GM18519 (cell line): Measurements from ENCODE around the gene BTN2A1.

Source experiments
- ATAC-seq: cut with Tn5 transposase; IDR thresholded peaks from one replicate; pipeline ENCODE4 v1.9.1; 2021; ENCODE audit warnings: mild to moderate bottlenecking, moderate library complexity; ENCODE audit not compliant: unreplicated experiment, low FRiP score

Gene BTN2A1

DNA sequence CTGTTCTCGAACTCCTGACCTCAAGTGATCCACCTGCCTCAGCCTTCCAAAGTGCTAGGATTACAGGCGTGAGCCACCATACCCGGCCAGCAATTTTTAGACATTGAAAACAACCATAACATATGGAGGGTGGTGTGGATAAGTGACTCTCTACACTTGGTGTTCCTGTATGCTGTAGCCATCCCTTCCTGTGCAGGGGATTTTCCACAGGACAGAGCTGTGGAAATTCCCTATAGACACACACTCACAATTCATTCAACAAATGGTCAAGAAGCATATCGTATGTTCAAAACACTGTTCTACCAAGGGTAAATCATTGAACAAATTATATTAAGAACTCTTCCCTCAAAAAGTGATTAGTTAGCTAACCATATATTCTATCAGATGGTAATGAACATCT lies 6.3 kb downstream of the BTN2A1 start:
- no peak for ATAC-seq

GRCh38 chr6:26464416-26465131 lies 6.8 kb downstream of the BTN2A1 start:
- no peak for ATAC-seq

DNA sequence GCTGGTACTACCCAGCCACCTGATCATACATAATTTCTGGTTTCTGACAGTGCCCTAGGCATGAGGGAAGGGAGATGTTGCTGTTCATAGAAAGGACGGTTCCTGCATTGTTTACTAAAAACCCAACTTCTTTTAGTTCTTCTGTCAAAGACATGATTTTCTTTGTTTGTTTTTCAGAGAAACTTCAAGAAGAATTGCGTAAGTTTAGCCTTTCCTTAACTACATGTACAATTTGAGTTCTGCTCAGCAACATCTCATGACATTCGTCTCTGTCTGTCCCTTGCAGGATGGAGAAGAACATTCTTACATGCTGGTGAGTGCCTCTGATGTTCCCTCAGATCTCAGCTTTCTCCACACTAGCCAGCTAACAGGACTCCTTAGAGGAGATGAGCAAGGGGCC lies 8.0 kb downstream of the BTN2A1 start:
- ATAC-seq, result no peak

- no peak for ATAC-seq
Observed at GRCh38 chr6:26468829-26469228, 11.1 kb downstream of the BTN2A1 start.

DNA sequence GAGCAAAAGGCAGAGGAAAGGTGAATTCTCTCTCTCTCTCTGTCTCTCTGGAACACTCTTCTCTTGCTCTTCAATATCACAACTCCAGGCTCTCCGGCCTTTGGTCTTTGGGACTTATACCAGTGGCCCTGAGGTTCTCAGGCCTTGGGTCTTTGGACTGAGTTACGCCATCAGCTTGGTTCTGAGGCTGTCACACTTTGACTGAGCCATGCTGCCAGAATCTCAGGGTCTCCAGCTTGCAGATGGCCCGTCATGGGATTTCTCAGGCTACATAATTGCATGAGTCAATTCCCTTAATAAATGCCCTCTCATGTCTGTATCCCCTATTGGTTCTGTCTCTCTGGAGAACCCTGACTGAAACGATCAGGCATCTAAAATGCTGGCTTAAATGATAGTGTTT lies 12.9 kb downstream of the BTN2A1 start:
- no peak for ATAC-seq

- no peak for ATAC-seq
Observed at GRCh38 chr6:26471970-26472369, 14.2 kb downstream of the BTN2A1 start.

- ATAC-seq, result no peak
Observed at GRCh38 chr6:26472549-26473290, 15.0 kb downstream of the BTN2A1 start.

GRCh38 chr6:26473429-26473757 lies 15.6 kb downstream of the BTN2A1 start:
- no peak for ATAC-seq

GRCh38 chr6:26473758-26474438 lies 16.1 kb downstream of the BTN2A1 start:
- ATAC-seq, result peak; percentile 85

- no peak for ATAC-seq
Observed at GRCh38 chr6:26474439-26474881, 16.7 kb downstream of the BTN2A1 start.

- no peak for ATAC-seq
Observed at GRCh38 chr6:26475823-26476729, 18.3 kb downstream of the BTN2A1 start.

DNA sequence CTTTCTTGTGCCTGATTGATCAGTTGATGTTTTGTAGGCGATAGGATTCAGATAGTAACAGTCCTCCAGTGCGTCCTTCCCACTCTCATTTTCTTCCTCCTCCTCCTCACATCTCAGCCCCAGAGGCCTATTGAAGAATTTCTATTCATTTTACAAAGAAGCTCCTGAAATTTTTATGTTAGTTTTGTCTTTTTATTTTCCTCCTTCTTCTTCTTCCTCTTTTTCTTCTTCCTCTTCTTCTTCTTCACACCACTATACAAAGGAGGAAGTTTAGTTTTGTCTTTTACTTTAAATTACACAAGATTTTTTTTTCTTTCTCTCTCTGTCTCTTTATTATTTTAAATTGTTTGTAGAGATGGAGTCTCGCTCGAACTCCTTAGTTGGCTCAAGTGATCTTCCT lies 19.1 kb downstream of the BTN2A1 start:
- no peak for ATAC-seq

GRCh38 chr6:26477426-26477825 lies 19.7 kb downstream of the BTN2A1 start:
- ATAC-seq, result no peak

GRCh38 chr6:26478100-26478984 lies 20.6 kb downstream of the BTN2A1 start:
- no peak for ATAC-seq

- ATAC-seq, result no peak
Observed at GRCh38 chr6:26478985-26479278, 21.2 kb downstream of the BTN2A1 start.

- ATAC-seq, result no peak
Observed at GRCh38 chr6:26482338-26482737, 24.6 kb downstream of the BTN2A1 start.

DNA sequence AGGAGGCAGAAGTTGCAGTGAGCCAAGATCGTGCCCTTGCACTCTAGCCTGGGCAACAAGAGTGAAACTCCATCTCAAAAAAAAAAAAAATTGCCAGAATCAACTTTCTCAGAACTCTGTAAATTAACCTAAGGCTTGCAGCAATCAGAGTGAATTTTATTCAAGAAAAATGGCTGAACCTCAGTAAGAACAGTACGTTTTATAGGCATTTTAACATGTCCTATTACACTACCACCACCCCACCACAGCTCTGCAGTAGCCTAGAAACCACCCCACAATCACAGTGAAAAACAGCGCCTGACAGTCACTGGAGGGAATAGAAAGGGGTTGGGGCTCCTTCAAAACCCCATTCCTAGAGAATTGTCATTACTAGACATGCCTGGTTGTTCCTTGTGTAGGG lies 26.0 kb downstream of the BTN2A1 start:
- ATAC-seq, result no peak

DNA sequence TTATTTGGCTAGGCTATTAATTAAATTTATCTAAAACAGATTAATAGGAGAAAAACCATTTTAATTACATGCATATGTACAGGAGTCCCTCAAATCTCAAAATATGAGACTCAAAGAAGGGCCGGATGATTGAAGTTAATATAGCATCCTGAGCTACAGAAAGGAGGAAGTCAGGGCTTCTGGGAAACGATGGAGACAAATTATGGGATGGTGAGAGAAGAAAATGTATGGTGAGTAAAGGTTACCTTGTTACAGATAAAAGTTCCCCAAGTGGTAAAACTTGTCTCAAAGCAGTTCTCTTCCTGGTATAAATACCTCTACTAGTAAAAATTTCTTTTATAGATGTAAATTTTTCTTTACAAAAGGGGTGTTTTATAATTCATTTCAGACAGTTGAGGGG lies 26.4 kb downstream of the BTN2A1 start:
- no peak for ATAC-seq

DNA sequence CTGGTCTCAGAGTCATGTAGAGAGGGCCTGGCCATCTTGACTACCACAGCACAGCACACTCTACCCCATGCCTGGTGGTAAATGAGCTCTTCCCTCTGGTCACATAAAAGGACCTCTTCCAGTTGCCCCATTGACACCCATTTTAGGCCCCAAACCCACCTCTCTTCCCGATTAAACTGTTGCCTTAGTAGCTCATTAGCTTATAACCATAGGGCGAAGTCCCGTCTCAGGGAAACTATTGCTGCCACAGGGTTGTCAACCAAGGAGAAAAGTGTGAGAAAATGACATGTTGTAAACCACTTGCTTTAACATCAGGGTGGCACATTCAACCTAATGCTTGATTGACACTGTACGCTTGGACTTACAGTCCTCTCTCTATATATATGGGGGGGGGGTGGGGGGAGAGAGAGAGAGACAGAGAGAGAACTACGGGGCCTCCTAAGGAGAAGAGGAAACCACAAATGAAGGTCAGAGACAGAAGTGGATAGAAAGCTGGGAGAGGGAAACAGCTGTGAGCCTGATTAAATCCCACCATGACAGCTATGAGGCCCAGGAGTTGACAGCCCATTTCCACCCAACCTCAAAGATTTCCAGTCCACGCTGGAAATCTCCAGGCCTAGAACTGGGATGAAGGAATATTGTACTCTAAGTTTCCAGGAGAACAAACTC lies 27.5 kb downstream of the BTN2A1 start:
- ATAC-seq, result no peak
